Prostate gland (tissue), 2 donors: Measurements from ENCODE around the gene COX19.

Experiments
- CTCF ChIP-seq, 4 experiments: fragments of 200-600 bp in 2 of 4; fragments of 450-650 bp in 2 of 4; sonication (generic) in 2 of 4; IDR thresholded peaks; 1 replicate in 3 of 4; 2 replicates in 1 of 4; pipeline ENCODE4 v1.5.1; 2016 to 2019; ENCODE audit warnings: antibody characterized with exemption in 4 of 4, mild to moderate bottlenecking in 2 of 4, moderate library complexity in 2 of 4
- POLR2A ChIP-seq: fragments of 450-650 bp; IDR thresholded peaks from one replicate; pipeline ENCODE4 v1.6.1; 2016; ENCODE audit warnings: antibody characterized with exemption, mild to moderate bottlenecking
- POLR2AphosphoS5 ChIP-seq: sonication (generic); formaldehyde crosslinking; IDR thresholded peaks from one replicate; pipeline ENCODE4 v1.6.1; 2017; ENCODE audit warnings: antibody characterized with exemption

- TF ChIP-seq CTCF (IDR thresholded peaks at IDR 0.05): no peak
- TF ChIP-seq POLR2A: no peak
- TF ChIP-seq POLR2AphosphoS5: no peak
Observed at GRCh38 chr7:963236-964078, 11.9 kb downstream of the COX19 start.
